ENCODE results near the gene ABL2.

GRCh38 chr1:179178950-179179349, 50.5 kb downstream of the ABL2 start:
- TF ChIP-seq CTCF (IDR thresholded peaks at IDR 0.05) (no peak), POLR2A (IDR thresholded peaks at IDR 0.05; ENCODE audit: low read depth) (no peak), POLR2AphosphoS5 (IDR thresholded peaks at IDR 0.05) (no peak), EP300 (IDR thresholded peaks at IDR 0.05) (no peak)
